Fibroblast of the aortic adventitia (primary cell): ENCODE results near the gene PABPC1L. TPM values are rescaled to one million over a fixed set of nuclear protein-coding genes. Genes with fewer than 3 reads are reported as not detected.

ENCODE experiments used
- DNase-seq: peaks from one replicate; pipeline ENCODE4 v3.0.0-alpha.2; 2010; ENCODE audit warnings: low read depth
- H3K4me3 ChIP-seq: 2 replicates; pipeline ENCODE4 v1.5.1; 2011; ENCODE audit warnings: low read depth, mild to moderate bottlenecking, control low read depth, low read length, moderate library complexity
- CTCF ChIP-seq: IDR thresholded peaks from 2 replicates; pipeline ENCODE4 v1.5.1; 2011; ENCODE audit warnings: mild to moderate bottlenecking, low read length, control low read depth, inconsistent platforms; ENCODE audit not compliant: insufficient read depth
- total RNA-seq: library from RNA; depleted of rRNA; stranded (reverse); fragments of >200 nt; gene quantifications from 2 replicates; pipeline ENCODE4 v1.2.3, GENCODE V29; 2012; ENCODE audit warnings: low replicate concordance

Gene PABPC1L
- total RNA-seq, 1 donor: 7.9 TPM

DNA sequence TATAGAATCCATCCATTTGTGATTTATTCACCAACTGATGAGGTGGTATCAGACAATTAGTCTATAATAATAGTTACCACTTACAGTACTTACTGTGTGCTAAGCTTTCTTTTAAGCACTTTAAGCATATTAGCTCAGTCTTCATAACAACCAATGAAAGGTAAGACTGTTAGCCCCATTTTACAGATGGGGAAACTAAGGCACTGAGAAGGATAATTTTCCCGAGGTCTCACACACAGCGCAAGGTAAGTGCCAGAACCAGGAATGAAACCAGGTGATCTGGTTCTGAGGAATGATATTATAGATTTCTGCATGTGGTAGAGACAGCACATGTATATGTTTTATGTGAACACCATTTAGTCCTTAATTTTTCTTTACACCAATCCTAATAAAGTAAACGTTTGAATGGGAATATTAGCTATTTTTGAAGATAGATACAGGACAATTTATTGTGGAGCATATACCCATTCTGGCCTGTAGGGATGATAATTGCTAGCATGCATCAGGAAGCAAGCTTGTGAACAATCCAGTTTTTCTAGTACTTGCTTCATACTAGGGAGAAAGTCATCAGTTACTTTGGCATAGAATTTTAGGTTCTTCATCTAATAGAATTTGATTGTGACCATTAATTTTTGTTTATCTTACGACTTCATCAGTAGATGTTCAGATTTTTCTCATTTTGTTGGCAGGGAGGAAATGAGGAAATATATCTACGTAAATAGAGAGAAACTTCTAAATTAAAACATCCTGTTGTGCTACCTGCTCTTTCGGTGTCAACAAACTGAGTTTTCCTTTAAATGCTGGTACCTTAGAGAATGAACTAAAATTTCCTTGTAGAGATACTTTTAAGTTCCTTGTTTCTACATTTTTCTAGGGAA lies 21.4 kb upstream of the PABPC1L start:
- TF ChIP-seq CTCF: peak; percentile 61
- DNase-seq: peak; percentile 28
- H3K4me3 ChIP-seq: peak overlapping the region; percentile 19

GRCh38 chr20:44891826-44892225 lies 18.0 kb upstream of the PABPC1L start:
- no peak overlapping the region for H3K4me3 ChIP-seq
- no peak for DNase-seq
- no peak for TF ChIP-seq CTCF

DNA sequence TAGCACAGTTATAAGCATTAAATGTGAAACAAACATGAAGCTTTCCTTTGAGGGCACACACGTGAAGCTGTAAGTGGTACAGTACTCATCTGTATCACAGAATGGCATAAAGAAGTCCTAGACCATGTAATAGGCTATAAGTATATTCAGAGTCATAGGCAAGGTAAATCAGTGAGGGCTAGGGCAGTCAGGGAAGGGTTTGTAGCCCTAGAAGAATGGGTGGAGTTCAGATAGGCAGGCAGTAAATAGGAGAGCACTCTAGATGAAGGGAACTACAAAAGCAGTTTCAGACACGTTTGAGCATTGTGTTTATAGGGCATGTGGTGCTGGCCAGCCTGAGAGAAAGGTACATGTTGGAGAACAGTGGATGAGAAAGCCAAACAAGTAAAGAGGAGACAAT lies 14.9 kb upstream of the PABPC1L start:
- TF ChIP-seq CTCF: no peak
- no peak for DNase-seq
- no peak overlapping the region for H3K4me3 ChIP-seq

DNA sequence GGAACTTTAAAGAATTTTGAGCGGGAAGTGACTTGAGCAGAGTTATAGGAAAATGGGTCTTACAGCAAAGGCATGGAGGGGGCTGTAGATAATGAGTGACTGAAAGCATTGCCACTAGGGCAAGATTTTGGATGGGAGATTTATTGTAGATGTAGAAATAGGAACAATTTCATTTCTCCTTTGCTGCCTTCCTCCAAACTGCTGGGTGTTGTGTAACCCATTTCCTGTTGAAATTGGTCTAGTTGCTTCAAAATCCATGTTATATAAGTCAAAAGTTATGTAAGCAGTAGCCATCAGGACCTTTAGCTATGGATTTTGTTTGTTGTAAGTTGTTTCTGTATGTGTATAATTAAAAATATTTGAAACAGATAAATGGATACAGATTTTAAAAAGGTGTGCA lies 13.3 kb upstream of the PABPC1L start:
- TF ChIP-seq CTCF: peak; percentile 2
- DNase-seq: peak; percentile 70
- no peak overlapping the region for H3K4me3 ChIP-seq

DNA sequence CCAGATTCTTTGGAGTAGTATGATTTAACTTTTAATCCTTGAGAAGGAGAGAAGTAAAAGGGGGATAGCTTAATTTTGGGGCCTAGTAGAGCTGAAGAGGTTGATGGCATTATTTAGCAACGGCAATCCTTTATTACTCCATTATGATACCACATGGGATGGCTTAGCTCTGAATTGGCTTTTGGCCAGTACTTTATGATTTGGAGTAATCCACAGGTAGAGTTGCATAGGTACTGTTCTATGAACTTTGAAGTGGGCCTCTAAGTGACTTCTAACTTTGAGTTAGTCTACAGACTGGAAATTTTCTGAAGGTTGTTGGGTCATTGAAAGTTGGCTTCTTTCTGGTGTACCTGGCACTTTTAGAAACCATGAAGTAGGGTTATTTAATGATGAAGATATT lies 12.7 kb upstream of the PABPC1L start:
- H3K4me3 ChIP-seq: no peak overlapping the region
- DNase-seq: no peak
- TF ChIP-seq CTCF: no peak

- no peak overlapping the region for H3K4me3 ChIP-seq
- no peak for TF ChIP-seq CTCF
- no peak for DNase-seq
Measured at GRCh38 chr20:44900231-44900854, 9.5 kb upstream of the PABPC1L start.
